Panc1 (cell line): ENCODE data around the gene TNRC6B.

Experiments used
- POLR2AphosphoS5 ChIP-seq: IDR thresholded peaks from 2 replicates; pipeline ENCODE4 v1.6.1; 2012; ENCODE audit warnings: mild to moderate bottlenecking, low read depth, low read length, moderate library complexity
- TF ChIP-seq, protein P1 (sequence below): fragments of 450-650 bp; IDR thresholded peaks from 2 replicates; pipeline ENCODE4 v1.5.1; 2017; ENCODE audit warnings: mild to moderate bottlenecking

DNA sequence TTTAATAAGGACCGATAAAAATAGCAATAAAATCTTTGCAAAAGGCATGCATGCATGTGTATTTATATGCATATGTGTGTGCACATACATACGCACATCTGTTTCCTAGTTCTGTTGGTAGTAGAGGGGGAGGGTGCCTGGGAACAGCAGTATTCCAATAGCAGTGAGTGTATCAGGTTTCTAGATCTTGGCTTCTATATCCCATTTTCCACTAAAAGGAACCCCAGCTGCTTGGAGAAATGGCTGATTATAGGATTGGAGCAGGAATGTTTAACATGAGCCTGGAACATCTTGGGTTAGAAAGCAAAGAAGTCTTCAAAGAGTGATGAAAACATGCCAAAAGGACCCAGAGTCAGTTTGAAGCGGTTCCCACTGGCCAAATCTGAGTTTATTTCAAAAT, 21.0 kb downstream of the TNRC6B start:
- no peak for TF ChIP-seq POLR2AphosphoS5
- TF ChIP-seq, protein P1, sequence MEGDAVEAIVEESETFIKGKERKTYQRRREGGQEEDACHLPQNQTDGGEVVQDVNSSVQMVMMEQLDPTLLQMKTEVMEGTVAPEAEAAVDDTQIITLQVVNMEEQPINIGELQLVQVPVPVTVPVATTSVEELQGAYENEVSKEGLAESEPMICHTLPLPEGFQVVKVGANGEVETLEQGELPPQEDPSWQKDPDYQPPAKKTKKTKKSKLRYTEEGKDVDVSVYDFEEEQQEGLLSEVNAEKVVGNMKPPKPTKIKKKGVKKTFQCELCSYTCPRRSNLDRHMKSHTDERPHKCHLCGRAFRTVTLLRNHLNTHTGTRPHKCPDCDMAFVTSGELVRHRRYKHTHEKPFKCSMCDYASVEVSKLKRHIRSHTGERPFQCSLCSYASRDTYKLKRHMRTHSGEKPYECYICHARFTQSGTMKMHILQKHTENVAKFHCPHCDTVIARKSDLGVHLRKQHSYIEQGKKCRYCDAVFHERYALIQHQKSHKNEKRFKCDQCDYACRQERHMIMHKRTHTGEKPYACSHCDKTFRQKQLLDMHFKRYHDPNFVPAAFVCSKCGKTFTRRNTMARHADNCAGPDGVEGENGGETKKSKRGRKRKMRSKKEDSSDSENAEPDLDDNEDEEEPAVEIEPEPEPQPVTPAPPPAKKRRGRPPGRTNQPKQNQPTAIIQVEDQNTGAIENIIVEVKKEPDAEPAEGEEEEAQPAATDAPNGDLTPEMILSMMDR = no peak
